Lung (tissue), 12 donors: ENCODE measurements around the gene TMEM132C. TPM values are rescaled to one million over a fixed set of nuclear protein-coding genes. Genes with fewer than 3 reads are reported as not detected.

Experiments used
- ATAC-seq: fragments of 200-7000 bp; cut with Tn5 transposase; one replicate; pipeline ENCODE4 v1.9.1; 2020; ENCODE audit warnings: moderate number of reproducible peaks; ENCODE audit not compliant: insufficient read depth, low FRiP score
- DNase-seq, 3 donors: peaks; one replicate each; pipeline ENCODE4 v3.0.0-alpha.2; 2013 to 2017
- H3K27ac ChIP-seq, 2 donors: one replicate each; pipeline ENCODE4 v1.5.1; 2013; ENCODE audit warnings: mild to moderate bottlenecking in 2 of 2, moderate library complexity in 2 of 2, control low read depth in 1 of 2, inconsistent platforms in 1 of 2, low read depth in 1 of 2, low read length in 1 of 2
- H3K27me3 ChIP-seq, 3 donors: one replicate each; pipeline ENCODE4 v1.5.1; 2013; ENCODE audit warnings: low read length in 2 of 3; ENCODE audit not compliant: control insufficient read depth in 3 of 3, insufficient read depth in 3 of 3
- H3K36me3 ChIP-seq, 4 donors: one replicate each; pipeline ENCODE4 v1.5.1; 2013; ENCODE audit warnings: low read length in 4 of 4, mild to moderate bottlenecking in 1 of 4, moderate library complexity in 1 of 4; ENCODE audit not compliant: control insufficient read depth in 4 of 4, insufficient read depth in 4 of 4
- H3K4me1 ChIP-seq, 5 donors: one replicate each; pipeline ENCODE4 v1.5.1; 2013; ENCODE audit warnings: low read length in 5 of 5, mild to moderate bottlenecking in 2 of 5, moderate library complexity in 1 of 5; ENCODE audit not compliant: control insufficient read depth in 5 of 5, insufficient read depth in 5 of 5
- H3K4me3 ChIP-seq: one replicate; pipeline ENCODE4 v1.5.1; 2013; ENCODE audit warnings: mild to moderate bottlenecking, control low read depth, moderate library complexity
- H3K9ac ChIP-seq, 2 donors: one replicate each; pipeline ENCODE4 v1.5.1; 2013; ENCODE audit warnings: low read length in 2 of 2, control low read depth in 1 of 2; ENCODE audit not compliant: insufficient read depth in 1 of 2
- H3K9me3 ChIP-seq, 4 donors: one replicate each; pipeline ENCODE4 v1.5.1; 2013; ENCODE audit warnings: low read length in 3 of 4, mild to moderate bottlenecking in 1 of 4, moderate library complexity in 1 of 4; ENCODE audit not compliant: control insufficient read depth in 4 of 4, insufficient read depth in 3 of 4
- CTCF ChIP-seq: IDR thresholded peaks from 2 replicates; pipeline ENCODE4 v1.5.1; 2012; ENCODE audit warnings: mild to moderate bottlenecking; ENCODE audit errors: control extremely low read depth, extremely low read depth
- WGBS, 2 donors: extraction: QIAGEN DNeasy Blood & Tissue Kit; methylation state at CpG; one replicate each; pipeline ENCODE4 v1.1.7; 2013; 5-methylcytosine and 5-hydroxymethylcytosine counted together
- polyA plus RNA-seq, 2 donors: library from polyadenylated mRNA; stranded (reverse); fragments of 200-250 nt; gene quantifications; one replicate each; pipeline ENCODE4 v1.2.1, GENCODE V29; 2013
- total RNA-seq, 2 donors: library from RNA; depleted of rRNA in 1 of 2; stranded (reverse); fragments of >200 nt in 1 of 2; gene quantifications; one replicate each; pipeline ENCODE4 v1.2.1, GENCODE V29; 2014 to 2021
- donor health status: control.
- donor health status: control.
- donor health status: Bipolar disorder and iron deficiency.
- donor health status: healthy.
- donor health status: DM: yes; HTN: yes; CAD: no.

TMEM132C gene
- total and polyA plus RNA-seq, 4 donors: 0.35 to 16.5 (median 0.77) TPM

- Histone ChIP-seq H3K4me3 (no peak overlapping the region), H3K27ac (no peak overlapping the region), H3K27me3 (no peaks in the 10 kb centered on the region), H3K9ac (no peak overlapping the region), H3K9me3 (peaks cover 0 to 3% (median 0%) of the 10 kb centered on the region in 4 donors), H3K36me3 (peaks cover 0 to 9% (median 3%) of the 10 kb centered on the region in 4 donors), H3K4me1 (no peaks in the 10 kb centered on the region)
- ATAC-seq: no peak
- no peak for DNase-seq
- 84 to 85% methylated on average over 6 of the region's 6 CpGs for WGBS, 2 donors
- TF ChIP-seq CTCF: no peak
Observed at GRCh38 chr12:128708789-128709188, 441.8 kb downstream of the TMEM132C start.

- no peak overlapping the region for H3K27ac ChIP-seq
- no peaks in the 10 kb centered on the region for H3K4me1 ChIP-seq
- ATAC-seq (no peak), DNase-seq (no peak)
- peaks cover 0 to 5% (median 0%) of the 10 kb centered on the region in 4 donors for H3K9me3 ChIP-seq
- H3K36me3 ChIP-seq: peaks cover 0 to 9% (median 3%) of the 10 kb centered on the region in 4 donors
- no peak for TF ChIP-seq CTCF
- no peak overlapping the region for H3K4me3 ChIP-seq
- H3K9ac ChIP-seq: no peak overlapping the region
- WGBS, 2 donors: 79 to 89% methylated on average over 5 of the region's 5 CpGs
- no peaks in the 10 kb centered on the region for H3K27me3 ChIP-seq
Observed at GRCh38 chr12:128709660-128710059, 442.7 kb downstream of the TMEM132C start.

GRCh38 chr12:128711486-128711885 lies 444.5 kb downstream of the TMEM132C start:
- no peaks in the 10 kb centered on the region for H3K4me1 ChIP-seq
- TF ChIP-seq CTCF: no peak
- no peaks in the 10 kb centered on the region for H3K27me3 ChIP-seq
- WGBS, 2 donors: 86 to 87% methylated on average over 8 to 9 of the region's 9 CpGs
- no peak overlapping the region for H3K9ac ChIP-seq
- DNase-seq (no peak), ATAC-seq (no peak)
- no peak overlapping the region for H3K27ac ChIP-seq
- no peaks in the 10 kb centered on the region for H3K36me3 ChIP-seq
- H3K9me3 ChIP-seq: peaks cover 0 to 5% (median 0%) of the 10 kb centered on the region in 4 donors
- H3K4me3 ChIP-seq: no peak overlapping the region

GRCh38 chr12:128712622-128713021 lies 445.7 kb downstream of the TMEM132C start:
- no peaks in the 10 kb centered on the region for H3K27me3 ChIP-seq
- H3K36me3 ChIP-seq: no peaks in the 10 kb centered on the region
- no peak overlapping the region for H3K27ac ChIP-seq
- 83 to 88% methylated on average over 6 of the region's 6 CpGs for WGBS, 2 donors
- no peak overlapping the region for H3K9ac ChIP-seq
- ATAC-seq (no peak), DNase-seq (no peak)
- no peak for TF ChIP-seq CTCF
- H3K4me3 ChIP-seq: no peak overlapping the region
- H3K9me3 ChIP-seq: peaks cover 0 to 13% (median 0%) of the 10 kb centered on the region in 4 donors
- H3K4me1 ChIP-seq: no peaks in the 10 kb centered on the region
